ENCODE data around the gene CD79B. TPM values are rescaled to one million over a fixed set of nuclear protein-coding genes. Genes with fewer than 3 reads are reported as not detected.

The CD79B gene
- total and polyA plus RNA-seq, 10 of the 15 experiments (the other 5 are each of a cell fraction or from before 2014, with no cell fraction given) = 17.5 to 148 (median 79.1) TPM

DNA sequence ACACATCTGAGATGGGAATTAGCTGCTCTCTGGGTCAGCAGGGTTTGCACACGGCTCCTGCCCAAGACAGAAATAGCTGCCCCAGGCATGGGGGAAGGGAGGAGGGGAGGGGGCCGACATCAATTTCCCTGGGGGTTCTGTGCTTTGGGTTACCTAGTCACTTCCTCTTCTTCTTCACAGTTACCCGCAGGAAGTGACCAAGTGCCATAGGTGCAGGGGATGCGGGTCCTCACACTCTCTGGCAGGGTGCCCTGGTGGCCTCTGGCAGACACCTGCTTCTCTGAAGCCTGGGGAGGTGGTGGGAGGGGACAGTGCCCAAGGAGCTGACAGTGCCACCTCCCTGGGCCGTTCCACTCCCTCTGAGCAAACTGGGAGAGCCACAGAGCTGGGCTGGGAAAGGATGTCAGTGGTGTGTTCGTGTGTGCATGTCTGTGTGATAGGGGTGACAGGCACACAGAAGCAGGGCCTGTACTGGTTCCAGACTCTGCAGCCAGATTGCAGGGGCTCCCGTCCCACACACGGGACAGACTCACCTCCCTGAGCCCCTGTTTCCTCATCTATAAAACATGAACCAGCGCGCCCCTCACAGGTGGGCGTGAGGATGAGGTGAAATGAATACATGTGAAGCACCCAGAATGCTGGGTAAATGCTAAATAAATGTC lies 22.4 kb upstream of the CD79B start (continued):
- TF ChIP-seq PKNOX1 (IDR thresholded peaks at IDR 0.05) (peak; percentile 38; the same call in 1 of the 2 replicates), GATAD2B (conservative IDR thresholded peaks at IDR 0.05; ENCODE audit: low read depth) (peak; percentile 30; the same call in 1 of the 2 replicates), NR2C1 (IDR thresholded peaks at IDR 0.05) (no peak), NR2F1 (conservative IDR thresholded peaks at IDR 0.05) (peak; percentile 55), RCOR1 (conservative IDR thresholded peaks at IDR 0.05; ENCODE audit: low read depth, low read length) (no peak), SPI1 (IDR thresholded peaks at IDR 0.05; ENCODE audit: borderline replicate concordance, insufficient read depth, low read depth, low read length) (peak; percentile 86), MXI1 (IDR thresholded peaks at IDR 0.05; ENCODE audit: low read depth, low read length) (no peak; the same call in 1 of the 2 replicates), SMAD1 (IDR thresholded peaks at IDR 0.05; ENCODE audit: low read depth, partially characterized antibody) (no peak), MEF2A (IDR thresholded peaks at IDR 0.05; ENCODE audit: insufficient read depth, low read depth, low read length) (0 out of 2 replicates have a peak, but pooled peaks have one; percentile 16), BMI1 (IDR thresholded peaks at IDR 0.05; ENCODE audit: borderline replicate concordance) (no peak), MLLT1 (IDR thresholded peaks at IDR 0.05) (0 out of 2 replicates have a peak, but pooled peaks have one; percentile 31), NBN (IDR thresholded peaks at IDR 0.05) (0 out of 2 replicates have a peak, but pooled peaks have one; percentile 61), ZSCAN29 (IDR thresholded peaks at IDR 0.05) (no peak), IRF3 (IDR thresholded peaks at IDR 0.05) (no peak)

Measured in GM12878 (cell line).